ENCODE data around the gene SMS. TPM values are rescaled to one million over a fixed set of nuclear protein-coding genes. Genes with fewer than 3 reads are reported as not detected.

SMS gene
- total and polyA plus RNA-seq, 2 of the 4 experiments (the other 2 are of a cell fraction) = 176 to 230 TPM

- POLR2A ChIA-PET (ENCODE audit: unreplicated experiment) = no interaction called here
- in situ Hi-C loops (cut with MboI; ENCODE audit: low sequenced_read_pairs) = no loop called here
These were observed 94.7 kb downstream of the SMS start for GRCh38 chrX:22035236-22035635.

More at GRCh38 chrX:22035236-22035635, 94.7 kb downstream of the SMS start:
- H3K4me3 ChIP-seq (ENCODE audit: insufficient read depth, low read depth, low read length) = no peak overlapping the region
- no peak overlapping the region for H4K8ac ChIP-seq (ENCODE audit: low read depth in 2 of 2, low read length in 2 of 2)
- no peak overlapping the region for H2BK20ac ChIP-seq (ENCODE audit: low read depth, low read length)
- CTCF ChIA-PET = no interaction called here
- no peak overlapping the region for H2BK120ac ChIP-seq (ENCODE audit: low read depth, low read length)
- DNase-seq (no peak), ATAC-seq (ENCODE audit: low read depth) (no peak)
- no peak overlapping the region for H3K4ac ChIP-seq (ENCODE audit: low read depth, low read length)
- H3K18ac ChIP-seq (ENCODE audit: low read depth, low read length) = no peak overlapping the region
- TF ChIP-seq POLR2A (IDR thresholded peaks at IDR 0.05; ENCODE audit: low read depth, low read length) = no peak
- TF ChIP-seq RAD21 (IDR thresholded peaks at IDR 0.05; ENCODE audit: low read length) = no peak
- no peak for TF ChIP-seq NFE2L2 (IDR thresholded peaks at IDR 0.05; ENCODE audit: low read depth, low read length)
- no peak for TF ChIP-seq CTCF (conservative IDR thresholded peaks at IDR 0.05; ENCODE audit: low read depth, low read length)
- TF ChIP-seq SMC3 (IDR thresholded peaks at IDR 0.05; ENCODE audit: low read depth, low read length) = no peak
- TF ChIP-seq MAZ (IDR thresholded peaks at IDR 0.05; ENCODE audit: borderline replicate concordance, low read depth, low read length) = no peak
- TF ChIP-seq MAFK (IDR thresholded peaks at IDR 0.05; ENCODE audit: low read depth, low read length) = no peak
- TF ChIP-seq CHD1 (IDR thresholded peaks at IDR 0.05; ENCODE audit: low read depth, low read length) = no peak
- no peak for TF ChIP-seq BHLHE40 (IDR thresholded peaks at IDR 0.05; ENCODE audit: low read depth, low read length)
- no peak for TF ChIP-seq CEBPB (IDR thresholded peaks at IDR 0.05; ENCODE audit: low read depth, low read length)
- TF ChIP-seq MXI1 (IDR thresholded peaks at IDR 0.05; ENCODE audit: borderline replicate concordance, low read depth, low read length) = no peak
- no peak for TF ChIP-seq USF2 (IDR thresholded peaks at IDR 0.05; ENCODE audit: low read depth, low read length)
- no peak for TF ChIP-seq RFX5 (IDR thresholded peaks at IDR 0.05; ENCODE audit: low read depth, low read length)
- TF ChIP-seq, protein P1, sequence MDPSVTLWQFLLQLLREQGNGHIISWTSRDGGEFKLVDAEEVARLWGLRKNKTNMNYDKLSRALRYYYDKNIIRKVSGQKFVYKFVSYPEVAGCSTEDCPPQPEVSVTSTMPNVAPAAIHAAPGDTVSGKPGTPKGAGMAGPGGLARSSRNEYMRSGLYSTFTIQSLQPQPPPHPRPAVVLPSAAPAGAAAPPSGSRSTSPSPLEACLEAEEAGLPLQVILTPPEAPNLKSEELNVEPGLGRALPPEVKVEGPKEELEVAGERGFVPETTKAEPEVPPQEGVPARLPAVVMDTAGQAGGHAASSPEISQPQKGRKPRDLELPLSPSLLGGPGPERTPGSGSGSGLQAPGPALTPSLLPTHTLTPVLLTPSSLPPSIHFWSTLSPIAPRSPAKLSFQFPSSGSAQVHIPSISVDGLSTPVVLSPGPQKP (IDR thresholded peaks at IDR 0.05; ENCODE audit: borderline replicate concordance, low read depth, low read length) = no peak
- TF ChIP-seq RCOR1 (IDR thresholded peaks at IDR 0.05; ENCODE audit: insufficient replicate concordance, low read length) = no peak
- no peak for TF ChIP-seq FOS (IDR thresholded peaks at IDR 0.05; ENCODE audit: low read depth, low read length)
- H4K5ac ChIP-seq (ENCODE audit: low read depth, low read length) = no peak overlapping the region
- H3K79me1 ChIP-seq (ENCODE audit: low read depth in 1 of 2, low read length in 2 of 2) = no peaks in the 10 kb centered on the region
- H4K20me1 ChIP-seq (ENCODE audit: insufficient read depth, low read length) = no peaks in the 10 kb centered on the region
- no peak overlapping the region for H2AFZ ChIP-seq (replicated peaks; ENCODE audit: low read length, poor library complexity)
- H3K56ac ChIP-seq (ENCODE audit: extremely low read depth, insufficient read depth, low read length) = no peak overlapping the region
- BruUV-seq (replicated peaks) = no TSS peak
- no peaks in the 10 kb centered on the region for H3K27me3 ChIP-seq (ENCODE audit: control insufficient read depth, insufficient read depth, low read length)
- H3K14ac ChIP-seq (replicated peaks; ENCODE audit: low read depth, low read length) = no peak overlapping the region
- no peak overlapping the region for H4K91ac ChIP-seq (ENCODE audit: insufficient read depth, low read depth, low read length)
- no peak overlapping the region for H2BK15ac ChIP-seq (ENCODE audit: low read depth, low read length)
- no peaks in the 10 kb centered on the region for H3K9me1 ChIP-seq (ENCODE audit: insufficient read depth, low read length)
- no peak overlapping the region for H2BK5ac ChIP-seq (ENCODE audit: low read depth, low read length, poor library complexity, severe bottlenecking)
- H3K27ac ChIP-seq (ENCODE audit: insufficient read depth, low read length) = no peak overlapping the region
- H2AK5ac ChIP-seq (ENCODE audit: low read depth, low read length) = no peak overlapping the region
- intact Hi-C loops (cut with micrococcal nuclease) (no loop called here), dilution Hi-C loops (cut with HindIII; ENCODE audit: low sequenced_read_pairs, unreplicated experiment) (no loop called here)
- H3K9me3 ChIP-seq (ENCODE audit: control insufficient read depth, insufficient read depth, low read length) = no peaks in the 10 kb centered on the region
- H3K23ac ChIP-seq (ENCODE audit: low read depth, low read length) = no peak overlapping the region
- H3K4me1 ChIP-seq (ENCODE audit: control insufficient read depth, insufficient read depth, low read length) = no peaks in the 10 kb centered on the region
- no CpG with 5 or more reads among the region's 1 CpG for WGBS, 2 experiments (ENCODE audit: extremely low coverage in 2 of 2, insufficient read length in 1 of 2)
- no peak overlapping the region for H3K9ac ChIP-seq (ENCODE audit: low read depth, low read length)
- no peak overlapping the region for H2AK9ac ChIP-seq (replicated peaks; ENCODE audit: low read depth, low read length, poor library complexity)
- H3K4me2 ChIP-seq (ENCODE audit: low read depth, low read length) = no peak overlapping the region
- H3K36me3 ChIP-seq (ENCODE audit: control insufficient read depth, insufficient read depth, low read length) = no peaks in the 10 kb centered on the region
